ENCODE measurements around the gene MUC15.

The MUC15 gene

DNA sequence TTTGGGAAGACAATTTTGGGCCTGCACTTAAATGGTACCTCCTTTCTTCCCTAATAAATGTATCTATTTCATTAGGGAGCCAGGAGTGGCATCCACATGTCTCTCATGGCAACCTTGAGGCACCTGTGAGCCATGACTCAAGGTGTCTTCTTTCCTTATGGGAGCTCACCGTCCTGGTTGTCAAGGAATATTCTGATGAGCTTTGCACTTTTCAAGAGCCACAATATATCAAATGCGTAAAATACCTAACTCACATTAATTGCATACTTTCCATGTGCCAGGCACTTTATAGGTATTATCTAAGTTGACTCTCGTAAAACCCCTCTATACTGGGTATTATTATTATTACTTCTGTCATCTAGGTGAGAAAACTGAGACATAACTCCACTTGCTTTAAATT, 32.5 kb downstream of the MUC15 start:
- TF ChIP-seq, protein P1, sequence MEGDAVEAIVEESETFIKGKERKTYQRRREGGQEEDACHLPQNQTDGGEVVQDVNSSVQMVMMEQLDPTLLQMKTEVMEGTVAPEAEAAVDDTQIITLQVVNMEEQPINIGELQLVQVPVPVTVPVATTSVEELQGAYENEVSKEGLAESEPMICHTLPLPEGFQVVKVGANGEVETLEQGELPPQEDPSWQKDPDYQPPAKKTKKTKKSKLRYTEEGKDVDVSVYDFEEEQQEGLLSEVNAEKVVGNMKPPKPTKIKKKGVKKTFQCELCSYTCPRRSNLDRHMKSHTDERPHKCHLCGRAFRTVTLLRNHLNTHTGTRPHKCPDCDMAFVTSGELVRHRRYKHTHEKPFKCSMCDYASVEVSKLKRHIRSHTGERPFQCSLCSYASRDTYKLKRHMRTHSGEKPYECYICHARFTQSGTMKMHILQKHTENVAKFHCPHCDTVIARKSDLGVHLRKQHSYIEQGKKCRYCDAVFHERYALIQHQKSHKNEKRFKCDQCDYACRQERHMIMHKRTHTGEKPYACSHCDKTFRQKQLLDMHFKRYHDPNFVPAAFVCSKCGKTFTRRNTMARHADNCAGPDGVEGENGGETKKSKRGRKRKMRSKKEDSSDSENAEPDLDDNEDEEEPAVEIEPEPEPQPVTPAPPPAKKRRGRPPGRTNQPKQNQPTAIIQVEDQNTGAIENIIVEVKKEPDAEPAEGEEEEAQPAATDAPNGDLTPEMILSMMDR (IDR thresholded peaks at IDR 0.05; ENCODE audit: control extremely low read depth, extremely low read depth, low read depth, missing control alignments) = no peak
- POLR2A ChIA-PET = no interaction called here
- no peak for DNase-seq (ENCODE audit: extremely low spot score)
- CTCF ChIA-PET = no interaction called here

DNA sequence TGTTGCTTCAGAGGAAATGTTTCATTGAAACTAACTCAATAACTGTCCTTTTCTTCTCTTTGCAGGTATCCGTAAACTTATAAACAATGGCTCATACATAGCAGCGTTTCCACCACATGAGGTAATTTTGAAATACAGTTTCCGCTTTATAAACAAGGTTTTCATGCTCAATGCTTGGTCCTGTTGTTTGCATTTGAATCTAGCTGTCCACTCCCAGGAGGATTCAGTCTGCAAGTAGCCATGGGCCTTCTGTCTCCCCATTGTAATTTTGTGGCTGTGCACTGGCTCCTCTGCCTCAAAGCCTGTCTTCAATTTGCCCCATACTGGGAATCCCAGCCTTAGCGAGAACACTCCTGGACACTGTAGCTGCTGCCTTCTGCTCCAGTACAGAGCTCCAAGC, 34.7 kb downstream of the MUC15 start:
- TF ChIP-seq, protein P1 (IDR thresholded peaks at IDR 0.05; ENCODE audit: control extremely low read depth, extremely low read depth, low read depth, missing control alignments) = no peak
- CTCF ChIA-PET = interaction anchor here (1.8 kb wide), 1 partner anchor 10 kb away, joined by 3 read pairs; no protein-coding TSS in a partner anchor
- POLR2A ChIA-PET = no interaction called here
- no peak for DNase-seq (ENCODE audit: extremely low spot score)

DNA sequence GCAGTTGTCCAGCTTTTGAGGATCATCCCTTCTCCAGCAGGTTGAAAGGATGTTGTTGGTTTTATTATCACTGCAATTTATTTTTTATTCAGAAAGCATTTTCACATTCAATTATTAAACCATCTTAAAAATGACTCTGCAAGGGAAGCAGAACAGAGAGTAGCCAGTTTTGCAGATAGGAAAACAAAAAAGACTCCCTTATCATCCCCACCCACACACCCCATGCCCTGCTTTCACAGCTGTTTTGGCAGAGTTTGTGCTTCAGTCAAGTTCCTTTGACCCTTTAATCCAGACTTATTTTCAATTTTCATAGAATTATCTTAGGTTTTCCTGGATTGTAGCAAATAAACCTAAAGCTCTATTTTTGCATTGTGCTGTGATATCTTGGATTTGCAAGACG, 44.4 kb downstream of the MUC15 start:
- CTCF ChIA-PET = interaction anchor here (1.0 to 1.4 kb wide), 2 partner anchors 13 to 203 kb away, joined by 3 to 4 read pairs; no protein-coding TSS in a partner anchor

DNA sequence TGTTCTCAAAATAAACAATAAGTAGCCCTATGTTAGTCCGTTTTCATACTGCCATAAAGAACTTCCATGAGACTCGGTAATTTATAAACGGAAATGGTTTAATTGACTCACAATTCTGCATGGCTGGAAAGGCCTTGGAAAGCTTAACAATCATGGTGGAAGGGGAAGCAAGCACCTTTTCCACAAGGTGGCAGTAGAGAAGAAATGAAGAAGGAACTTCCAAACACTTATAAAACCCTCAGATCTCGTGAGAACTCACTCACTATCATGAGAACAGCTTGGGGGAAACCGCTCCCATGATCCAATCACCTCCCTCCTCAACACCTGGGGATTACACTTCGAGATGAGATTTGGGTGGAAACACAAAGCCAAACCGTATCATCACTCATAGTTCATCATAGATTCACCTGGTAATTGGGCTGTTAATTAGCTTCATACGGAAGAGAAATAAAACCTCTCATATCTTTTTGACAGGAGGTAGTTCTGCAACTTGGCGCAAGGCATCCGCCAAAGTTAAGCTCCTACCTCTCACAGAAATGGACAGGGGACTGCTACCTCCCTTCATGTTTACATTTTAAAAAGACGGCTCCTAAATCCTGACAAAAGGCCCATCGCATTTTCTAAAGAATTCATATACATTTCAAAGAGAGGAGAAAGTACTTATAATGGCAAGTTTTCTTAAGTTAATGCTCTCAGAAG, 49.0 kb downstream of the MUC15 start:
- POLR2A ChIA-PET = no interaction called here
- TF ChIP-seq, protein P1 (IDR thresholded peaks at IDR 0.05; ENCODE audit: control extremely low read depth, extremely low read depth, low read depth, missing control alignments) = peak; percentile 31
- CTCF ChIA-PET = interaction anchor here (1.0 to 2.7 kb wide), 8 partner anchors 9 to 133 kb away, joined by 3 to 10 read pairs (median 3); no protein-coding TSS in a partner anchor
- no peak for DNase-seq (ENCODE audit: extremely low spot score)

More for the DNA sequence above, 44.4 kb downstream of the MUC15 start:
- POLR2A ChIA-PET = no interaction called here
- no peak for DNase-seq (ENCODE audit: extremely low spot score)
- TF ChIP-seq, protein P1 (IDR thresholded peaks at IDR 0.05; ENCODE audit: control extremely low read depth, extremely low read depth, low read depth, missing control alignments) = no peak

DNA sequence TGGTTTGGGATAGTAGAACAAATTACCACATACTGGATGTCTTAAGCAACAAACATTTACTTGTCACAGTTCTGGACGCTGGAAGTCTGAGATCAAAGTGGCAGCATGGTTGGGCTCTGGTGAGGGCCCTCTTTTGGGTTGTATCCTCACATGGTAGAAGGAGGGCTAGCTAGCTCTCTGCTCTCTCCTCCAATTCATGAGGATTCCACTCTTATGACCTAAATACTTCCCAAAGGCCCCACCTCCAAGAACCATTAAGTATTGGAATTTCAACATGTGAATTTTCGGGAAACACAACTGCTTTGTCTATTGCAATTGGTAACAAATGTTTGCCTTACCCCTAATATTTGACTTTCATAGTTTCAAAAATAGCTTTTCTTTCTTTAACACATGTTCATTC, 52.6 kb downstream of the MUC15 start:
- POLR2A ChIA-PET = no interaction called here

DNA sequence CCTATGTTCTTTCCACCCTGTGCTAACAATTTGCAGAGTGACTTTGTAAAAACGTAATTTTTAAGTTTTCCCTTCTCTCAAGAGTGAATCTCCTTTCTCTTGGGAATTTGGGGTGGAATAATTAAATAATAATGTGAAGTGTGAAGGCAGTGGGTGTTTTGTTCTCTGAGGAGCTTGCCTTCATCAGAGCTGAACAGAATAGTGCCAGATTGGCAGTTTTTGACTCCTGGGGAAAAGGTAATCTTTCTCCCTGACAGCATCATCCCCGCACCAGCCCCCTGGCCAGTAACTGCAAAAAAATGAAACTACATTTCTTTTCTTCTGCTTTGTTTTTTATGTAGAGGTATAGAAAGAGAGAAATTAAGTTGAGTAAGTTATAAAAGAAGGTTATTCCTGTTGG, 59.9 kb downstream of the MUC15 start:
- DNase-seq (ENCODE audit: extremely low spot score) = no peak
- TF ChIP-seq, protein P1 (IDR thresholded peaks at IDR 0.05; ENCODE audit: control extremely low read depth, extremely low read depth, low read depth, missing control alignments) = no peak
- ChIA-PET POLR2A (no interaction called here), CTCF (no interaction called here)

More for the DNA sequence above, 52.6 kb downstream of the MUC15 start:
- CTCF ChIA-PET = no interaction called here
- DNase-seq (ENCODE audit: extremely low spot score) = no peak
- TF ChIP-seq, protein P1 (IDR thresholded peaks at IDR 0.05; ENCODE audit: control extremely low read depth, extremely low read depth, low read depth, missing control alignments) = no peak

Measured in GM10248 (cell line).